Measurements from ENCODE around the gene MPPE1. TPM values are rescaled to one million over a fixed set of nuclear protein-coding genes. Genes with fewer than 3 reads are reported as not detected.

The MPPE1 gene
- total and polyA plus RNA-seq, 10 of the 15 experiments (the other 5 are each of a cell fraction or from before 2014, with no cell fraction given), result 13.8 to 34.5 (median 27.6) TPM

GRCh38 chr18:11851146-11851805 lies 56.8 kb downstream of the MPPE1 start, which contains the start of gene CHMP1B (continued):
- TF ChIP-seq, protein P1, sequence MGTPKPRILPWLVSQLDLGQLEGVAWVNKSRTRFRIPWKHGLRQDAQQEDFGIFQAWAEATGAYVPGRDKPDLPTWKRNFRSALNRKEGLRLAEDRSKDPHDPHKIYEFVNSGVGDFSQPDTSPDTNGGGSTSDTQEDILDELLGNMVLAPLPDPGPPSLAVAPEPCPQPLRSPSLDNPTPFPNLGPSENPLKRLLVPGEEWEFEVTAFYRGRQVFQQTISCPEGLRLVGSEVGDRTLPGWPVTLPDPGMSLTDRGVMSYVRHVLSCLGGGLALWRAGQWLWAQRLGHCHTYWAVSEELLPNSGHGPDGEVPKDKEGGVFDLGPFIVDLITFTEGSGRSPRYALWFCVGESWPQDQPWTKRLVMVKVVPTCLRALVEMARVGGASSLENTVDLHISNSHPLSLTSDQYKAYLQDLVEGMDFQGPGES (IDR thresholded peaks at IDR 0.05), result no peak
- TF ChIP-seq ZNF24 (IDR thresholded peaks at IDR 0.05), result 0 out of 2 replicates have a peak, but pooled peaks have one; percentile 9
- TF ChIP-seq, protein P2, sequence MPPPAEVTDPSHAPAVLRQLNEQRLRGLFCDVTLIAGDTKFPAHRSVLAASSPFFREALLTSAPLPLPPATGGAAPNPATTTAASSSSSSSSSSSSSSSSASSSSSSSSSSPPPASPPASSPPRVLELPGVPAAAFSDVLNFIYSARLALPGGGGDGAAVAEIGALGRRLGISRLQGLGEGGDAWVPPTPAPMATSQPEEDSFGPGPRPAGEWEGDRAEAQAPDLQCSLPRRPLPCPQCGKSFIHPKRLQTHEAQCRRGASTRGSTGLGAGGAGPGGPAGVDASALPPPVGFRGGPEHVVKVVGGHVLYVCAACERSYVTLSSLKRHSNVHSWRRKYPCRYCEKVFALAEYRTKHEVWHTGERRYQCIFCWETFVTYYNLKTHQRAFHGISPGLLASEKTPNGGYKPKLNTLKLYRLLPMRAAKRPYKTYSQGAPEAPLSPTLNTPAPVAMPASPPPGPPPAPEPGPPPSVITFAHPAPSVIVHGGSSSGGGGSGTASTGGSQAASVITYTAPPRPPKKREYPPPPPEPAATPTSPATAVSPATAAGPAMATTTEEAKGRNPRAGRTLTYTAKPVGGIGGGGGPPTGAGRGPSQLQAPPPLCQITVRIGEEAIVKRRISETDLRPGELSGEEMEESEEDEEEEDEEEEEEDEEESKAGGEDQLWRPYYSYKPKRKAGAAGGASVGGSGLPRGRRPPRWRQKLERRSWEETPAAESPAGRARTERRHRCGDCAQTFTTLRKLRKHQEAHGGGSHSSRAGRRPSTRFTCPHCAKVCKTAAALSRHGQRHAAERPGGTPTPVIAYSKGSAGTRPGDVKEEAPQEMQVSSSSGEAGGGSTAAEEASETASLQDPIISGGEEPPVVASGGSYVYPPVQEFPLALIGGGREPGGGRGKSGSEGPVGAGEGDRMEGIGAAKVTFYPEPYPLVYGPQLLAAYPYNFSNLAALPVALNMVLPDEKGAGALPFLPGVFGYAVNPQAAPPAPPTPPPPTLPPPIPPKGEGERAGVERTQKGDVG (CRISPR knock-in tag; IDR thresholded peaks at IDR 0.05), result no peak
- TF ChIP-seq TCF7 (IDR thresholded peaks at IDR 0.05; ENCODE audit: borderline replicate concordance), result no peak
- no peak for TF ChIP-seq BCLAF1 (IDR thresholded peaks at IDR 0.05)
- peak; percentile 76 for TF ChIP-seq RELA (IDR thresholded peaks at IDR 0.05; ENCODE audit: borderline replicate concordance, partially characterized antibody)
- TF ChIP-seq SP1 (IDR thresholded peaks at IDR 0.05; ENCODE audit: low read depth, low read length), result peak; percentile 86
- 0 out of 2 replicates have a peak, but pooled peaks have one; percentile 24 for TF ChIP-seq CHD1 (IDR thresholded peaks at IDR 0.05; ENCODE audit: low read depth, low read length)
- TF ChIP-seq IKZF1 (conservative IDR thresholded peaks at IDR 0.05), result peak; percentile 83
- TF ChIP-seq LARP7 (IDR thresholded peaks at IDR 0.05), result no peak; the same call in none of the 2 replicates
- no peak for TF ChIP-seq CHD4 (IDR thresholded peaks at IDR 0.05)
- 0 out of 2 replicates have a peak, but pooled peaks have one; percentile 66 for TF ChIP-seq RBBP5 (conservative IDR thresholded peaks at IDR 0.05)
- TF ChIP-seq ZNF384 (IDR thresholded peaks at IDR 0.05; ENCODE audit: borderline replicate concordance, low read depth, low read length), result no peak
- TF ChIP-seq MLLT1 (IDR thresholded peaks at IDR 0.05), result peak; percentile 75; the same call in 1 of the 2 replicates
- no peak; the same call in none of the 2 replicates for TF ChIP-seq BACH1 (IDR thresholded peaks at IDR 0.05; ENCODE audit: borderline replicate concordance)
- TF ChIP-seq HSF1 (IDR thresholded peaks at IDR 0.05; ENCODE audit: low read depth, low read length), result no peak
- peak; percentile 64; the same call in 1 of the 2 replicates for TF ChIP-seq ZNF207 (IDR thresholded peaks at IDR 0.05; ENCODE audit: borderline replicate concordance)
- no peak for TF ChIP-seq HDAC2 (IDR thresholded peaks at IDR 0.05)
- peak; percentile 51 for TF ChIP-seq NR2F1 (conservative IDR thresholded peaks at IDR 0.05)
- no peak for TF ChIP-seq WRNIP1 (IDR thresholded peaks at IDR 0.05; ENCODE audit: borderline replicate concordance, low read depth, low read length)
- peak; percentile 32 to 45; a peak in 1 of 4 replicates for TF ChIP-seq IKZF2 (IDR thresholded peaks at IDR 0.05)
- no peak for TF ChIP-seq CBX3 (IDR thresholded peaks at IDR 0.05; ENCODE audit: borderline replicate concordance, low read depth)

Measured in GM12878 (cell line).